Testis (tissue), 2 donors: ENCODE results near the gene FBL.
"Not testable (repeated sequence)": the region's sequence is repeated elsewhere in the genome, so short reads cannot be mapped to it uniquely, and the experiment has no call there.

Experiments
- POLR2A ChIP-seq: fragments of 450-650 bp; IDR thresholded peaks from one replicate; pipeline ENCODE4 v1.6.1; 2017; ENCODE audit warnings: antibody characterized with exemption, mild to moderate bottlenecking, moderate library complexity
- TF ChIP-seq, protein P1 (sequence below), 3 experiments: fragments of 450-650 bp in 2 of 3; fragments of 200-600 bp in 1 of 3; sonication (generic) in 1 of 3; IDR thresholded peaks; one replicate each; pipeline ENCODE4 v1.5.1; 2016 to 2019; ENCODE audit warnings: antibody characterized with exemption in 3 of 3, mild to moderate bottlenecking in 2 of 3, moderate library complexity in 1 of 3

DNA sequence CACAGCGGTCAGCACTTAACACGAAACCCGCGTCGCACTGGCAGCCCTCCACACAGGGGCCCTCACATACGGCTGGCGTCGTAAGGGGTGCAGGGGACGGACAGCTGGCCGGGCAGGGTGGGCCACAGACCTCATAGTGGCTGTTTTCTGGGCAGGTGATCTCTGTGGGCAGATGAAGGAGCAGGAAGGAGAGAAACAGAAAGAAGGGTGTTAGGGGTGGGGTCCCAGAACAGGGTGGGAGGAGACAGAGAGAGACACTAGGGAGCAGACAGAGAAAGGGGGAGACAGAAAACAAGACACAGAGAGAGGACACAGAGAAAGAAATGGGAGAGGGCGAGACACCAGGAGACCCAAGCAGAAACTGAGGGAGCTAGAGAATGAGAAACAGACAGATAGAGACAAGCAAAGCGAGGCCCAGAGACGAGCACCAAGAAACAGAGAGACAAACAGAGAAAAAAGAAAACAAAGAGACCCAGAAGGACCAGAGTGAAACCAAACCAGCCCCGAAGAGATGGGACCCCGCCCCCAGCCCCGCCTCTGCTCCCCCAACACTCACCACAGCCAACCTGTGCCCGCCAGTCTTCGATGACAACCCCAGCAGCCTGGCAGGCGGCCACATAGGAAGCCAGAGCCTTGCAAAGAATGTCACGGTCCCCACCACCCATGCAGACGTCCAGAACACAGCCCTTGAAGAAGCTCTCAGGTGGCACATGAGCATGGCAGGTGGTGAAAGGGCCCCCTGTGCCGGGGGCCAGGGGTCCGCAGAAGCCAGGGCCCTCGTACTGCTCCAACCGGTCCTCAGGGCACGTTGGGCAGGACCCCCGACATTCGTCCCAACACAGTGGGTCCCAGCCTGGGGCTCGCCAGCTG, 47.4 kb upstream of the FBL start:
- TF ChIP-seq, protein P1, sequence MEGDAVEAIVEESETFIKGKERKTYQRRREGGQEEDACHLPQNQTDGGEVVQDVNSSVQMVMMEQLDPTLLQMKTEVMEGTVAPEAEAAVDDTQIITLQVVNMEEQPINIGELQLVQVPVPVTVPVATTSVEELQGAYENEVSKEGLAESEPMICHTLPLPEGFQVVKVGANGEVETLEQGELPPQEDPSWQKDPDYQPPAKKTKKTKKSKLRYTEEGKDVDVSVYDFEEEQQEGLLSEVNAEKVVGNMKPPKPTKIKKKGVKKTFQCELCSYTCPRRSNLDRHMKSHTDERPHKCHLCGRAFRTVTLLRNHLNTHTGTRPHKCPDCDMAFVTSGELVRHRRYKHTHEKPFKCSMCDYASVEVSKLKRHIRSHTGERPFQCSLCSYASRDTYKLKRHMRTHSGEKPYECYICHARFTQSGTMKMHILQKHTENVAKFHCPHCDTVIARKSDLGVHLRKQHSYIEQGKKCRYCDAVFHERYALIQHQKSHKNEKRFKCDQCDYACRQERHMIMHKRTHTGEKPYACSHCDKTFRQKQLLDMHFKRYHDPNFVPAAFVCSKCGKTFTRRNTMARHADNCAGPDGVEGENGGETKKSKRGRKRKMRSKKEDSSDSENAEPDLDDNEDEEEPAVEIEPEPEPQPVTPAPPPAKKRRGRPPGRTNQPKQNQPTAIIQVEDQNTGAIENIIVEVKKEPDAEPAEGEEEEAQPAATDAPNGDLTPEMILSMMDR (IDR thresholded peaks at IDR 0.05): not testable (repeated sequence)
- TF ChIP-seq POLR2A: not testable (repeated sequence)
